Glutamatergic neuron (in vitro differentiated cells): ENCODE measurements around the gene ARAF. TPM values are rescaled to one million over a fixed set of nuclear protein-coding genes. Genes with fewer than 3 reads are reported as not detected.
"Not testable (repeated sequence)": the region's sequence is repeated elsewhere in the genome, so short reads cannot be mapped to it uniquely, and the experiment has no call there.

ENCODE experiments used
- DNase-seq: peaks from one replicate; pipeline ENCODE4 v3.0.0; 2022
- H3K27ac Mint-ChIP-seq: one replicate; pipeline ENCODE4 v1.8.0; 2020; ENCODE audit warnings: mild to moderate bottlenecking, mixed read lengths, inconsistent platforms; ENCODE audit not compliant: unreplicated experiment
- H3K27me3 Mint-ChIP-seq: one replicate; pipeline ENCODE4 v1.8.0; 2020; ENCODE audit warnings: mild to moderate bottlenecking, moderate library complexity, mixed read lengths, inconsistent platforms; ENCODE audit not compliant: unreplicated experiment
- H3K36me3 Mint-ChIP-seq: one replicate; pipeline ENCODE4 v1.8.0; 2020; ENCODE audit warnings: mild to moderate bottlenecking, mixed read lengths, inconsistent platforms; ENCODE audit not compliant: unreplicated experiment
- H3K4me1 Mint-ChIP-seq: one replicate; pipeline ENCODE4 v1.8.0; 2020; ENCODE audit warnings: mild to moderate bottlenecking, low read depth, mixed read lengths, inconsistent platforms; ENCODE audit not compliant: unreplicated experiment
- H3K4me3 Mint-ChIP-seq: one replicate; pipeline ENCODE4 v1.8.0; 2020; ENCODE audit warnings: mild to moderate bottlenecking, mixed read lengths, inconsistent platforms; ENCODE audit not compliant: unreplicated experiment
- H3K9me3 Mint-ChIP-seq: one replicate; pipeline ENCODE4 v1.8.0; 2020; ENCODE audit warnings: mild to moderate bottlenecking, moderate library complexity, mixed read lengths, inconsistent platforms; ENCODE audit not compliant: unreplicated experiment
- total RNA-seq: library from RNA; stranded (reverse); fragmentation: NEBNext Ultra II Directional; extraction: Animal tissue kit (Norgen Biotek cat#: 25700); gene quantifications from one replicate; pipeline ENCODE4 v1.2.1, GENCODE V29; 2021; ENCODE audit not compliant: unreplicated experiment
- TF ChIP-seq, protein P1 (sequence below): fragments of 200-600 bp; sonication (generic); IDR thresholded peaks from one replicate; pipeline ENCODE4 v1.5.0; 2021; ENCODE audit not compliant: partially characterized antibody, unreplicated experiment

ARAF gene
- total RNA-seq, 1 donor from 2014 or later: 25.5 TPM

- no peak overlapping the region for H3K4me3 Mint-ChIP-seq
- no peak for DNase-seq
- no peaks in the 10 kb centered on the region for H3K9me3 Mint-ChIP-seq
- TF ChIP-seq, protein P1, sequence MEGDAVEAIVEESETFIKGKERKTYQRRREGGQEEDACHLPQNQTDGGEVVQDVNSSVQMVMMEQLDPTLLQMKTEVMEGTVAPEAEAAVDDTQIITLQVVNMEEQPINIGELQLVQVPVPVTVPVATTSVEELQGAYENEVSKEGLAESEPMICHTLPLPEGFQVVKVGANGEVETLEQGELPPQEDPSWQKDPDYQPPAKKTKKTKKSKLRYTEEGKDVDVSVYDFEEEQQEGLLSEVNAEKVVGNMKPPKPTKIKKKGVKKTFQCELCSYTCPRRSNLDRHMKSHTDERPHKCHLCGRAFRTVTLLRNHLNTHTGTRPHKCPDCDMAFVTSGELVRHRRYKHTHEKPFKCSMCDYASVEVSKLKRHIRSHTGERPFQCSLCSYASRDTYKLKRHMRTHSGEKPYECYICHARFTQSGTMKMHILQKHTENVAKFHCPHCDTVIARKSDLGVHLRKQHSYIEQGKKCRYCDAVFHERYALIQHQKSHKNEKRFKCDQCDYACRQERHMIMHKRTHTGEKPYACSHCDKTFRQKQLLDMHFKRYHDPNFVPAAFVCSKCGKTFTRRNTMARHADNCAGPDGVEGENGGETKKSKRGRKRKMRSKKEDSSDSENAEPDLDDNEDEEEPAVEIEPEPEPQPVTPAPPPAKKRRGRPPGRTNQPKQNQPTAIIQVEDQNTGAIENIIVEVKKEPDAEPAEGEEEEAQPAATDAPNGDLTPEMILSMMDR: no peak
- H3K27ac Mint-ChIP-seq: no peak overlapping the region
- H3K36me3 Mint-ChIP-seq: peaks cover 4% of the 10 kb centered on the region
- H3K4me1 Mint-ChIP-seq: no peaks in the 10 kb centered on the region
- H3K27me3 Mint-ChIP-seq: no peaks in the 10 kb centered on the region
Measured at GRCh38 chrX:47590984-47591383, 30.0 kb downstream of the ARAF start.

- Mint-ChIP-seq H3K36me3 (peaks cover 17% of the 10 kb centered on the region), H3K4me3 (no peak overlapping the region), H3K9me3 (peaks cover 2% of the 10 kb centered on the region), H3K27ac (no peak overlapping the region), H3K4me1 (no peaks in the 10 kb centered on the region), H3K27me3 (peaks cover 1% of the 10 kb centered on the region)
- no peak for DNase-seq
- TF ChIP-seq, protein P1: no peak
Measured at GRCh38 chrX:47593522-47593921, 32.5 kb downstream of the ARAF start.

- Mint-ChIP-seq H3K4me1 (no peaks in the 10 kb centered on the region), H3K36me3 (peaks cover 17% of the 10 kb centered on the region), H3K4me3 (no peak overlapping the region), H3K27me3 (peaks cover 1% of the 10 kb centered on the region), H3K9me3 (peaks cover 2% of the 10 kb centered on the region), H3K27ac (no peak overlapping the region)
- DNase-seq: no peak
- TF ChIP-seq, protein P1: no peak
Measured at GRCh38 chrX:47595716-47596251, 34.8 kb downstream of the ARAF start.

DNA sequence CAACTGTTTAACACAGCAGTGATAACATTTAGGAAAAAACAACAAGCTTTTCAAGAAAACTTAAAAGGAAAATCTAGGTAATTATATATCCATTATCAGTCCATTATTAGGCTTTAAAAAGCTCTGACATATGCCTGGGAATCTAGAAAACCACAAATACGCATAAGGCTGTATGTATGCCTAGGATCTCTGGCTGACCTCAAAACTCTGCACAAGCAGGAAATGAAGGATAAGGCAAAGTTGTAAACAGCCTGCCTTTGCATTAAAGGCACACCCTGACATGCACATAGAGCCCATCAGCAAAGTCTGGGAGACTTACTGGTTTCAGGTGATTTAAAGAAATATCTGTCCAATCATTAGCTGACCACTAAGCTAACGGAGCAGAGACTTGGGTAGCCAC is 35.3 kb downstream of the ARAF start:
- H3K27ac Mint-ChIP-seq: no peak overlapping the region
- H3K27me3 Mint-ChIP-seq: peaks cover 1% of the 10 kb centered on the region
- no peaks in the 10 kb centered on the region for H3K4me1 Mint-ChIP-seq
- DNase-seq: no peak
- peaks cover 2% of the 10 kb centered on the region for H3K9me3 Mint-ChIP-seq
- TF ChIP-seq, protein P1: no peak
- H3K4me3 Mint-ChIP-seq: no peak overlapping the region
- peaks cover 17% of the 10 kb centered on the region for H3K36me3 Mint-ChIP-seq

DNA sequence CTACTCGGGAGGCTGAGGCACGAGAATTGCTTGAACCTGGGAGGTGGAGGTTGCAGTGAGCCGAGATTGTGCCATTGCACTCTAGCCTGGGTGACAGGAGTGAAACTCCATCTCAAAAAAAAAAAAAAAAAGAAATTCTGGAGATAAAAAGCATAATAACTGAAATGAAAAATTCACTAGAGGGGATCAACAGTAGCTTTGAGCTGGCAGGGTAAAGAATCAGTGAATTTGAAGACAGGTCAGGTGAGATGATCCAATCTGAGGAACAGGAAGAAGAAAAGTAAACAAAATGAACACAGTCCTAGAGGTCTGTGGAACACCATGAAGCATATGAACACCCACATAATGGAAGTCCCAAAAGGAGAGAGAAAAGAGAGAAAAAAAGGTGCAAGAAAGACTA is 36.2 kb downstream of the ARAF start:
- no peak overlapping the region for H3K4me3 Mint-ChIP-seq
- peaks cover 17% of the 10 kb centered on the region for H3K36me3 Mint-ChIP-seq
- TF ChIP-seq, protein P1: no peak
- DNase-seq: no peak
- no peak overlapping the region for H3K27ac Mint-ChIP-seq
- H3K4me1 Mint-ChIP-seq: no peaks in the 10 kb centered on the region
- H3K27me3 Mint-ChIP-seq: peaks cover 1% of the 10 kb centered on the region
- peaks cover 2% of the 10 kb centered on the region for H3K9me3 Mint-ChIP-seq

DNA sequence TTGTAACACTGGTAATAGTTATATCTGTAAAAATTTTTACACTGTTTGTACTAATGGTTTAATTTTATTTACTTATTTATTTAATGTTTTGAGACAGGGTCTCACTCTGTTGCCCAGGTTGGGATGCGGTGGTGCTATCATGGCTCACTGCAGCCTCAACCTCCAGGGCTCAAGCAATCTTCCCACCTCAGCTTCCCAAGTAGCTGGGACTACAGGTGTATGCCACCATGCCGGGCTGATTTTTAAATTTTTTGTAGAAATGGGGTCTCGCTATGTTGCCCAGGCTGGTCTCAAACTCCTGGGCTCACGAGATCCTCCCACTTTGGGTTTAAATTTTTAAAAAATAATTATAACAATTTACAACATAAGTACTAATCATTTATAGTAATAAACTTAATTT is 42.1 kb downstream of the ARAF start:
- not testable (repeated sequence) for H3K9me3 Mint-ChIP-seq, H3K27ac Mint-ChIP-seq, H3K36me3 Mint-ChIP-seq, H3K27me3 Mint-ChIP-seq, H3K4me1 Mint-ChIP-seq, DNase-seq, H3K4me3 Mint-ChIP-seq
